Measurements from ENCODE around the gene BTC.
A peak's percentile ranks its signal among the peaks of the same experiment; 100 is the strongest.
"Not testable (repeated sequence)": the region's sequence is repeated elsewhere in the genome, so short reads cannot be mapped to it uniquely, and the experiment has no call there.

Gene BTC

DNA sequence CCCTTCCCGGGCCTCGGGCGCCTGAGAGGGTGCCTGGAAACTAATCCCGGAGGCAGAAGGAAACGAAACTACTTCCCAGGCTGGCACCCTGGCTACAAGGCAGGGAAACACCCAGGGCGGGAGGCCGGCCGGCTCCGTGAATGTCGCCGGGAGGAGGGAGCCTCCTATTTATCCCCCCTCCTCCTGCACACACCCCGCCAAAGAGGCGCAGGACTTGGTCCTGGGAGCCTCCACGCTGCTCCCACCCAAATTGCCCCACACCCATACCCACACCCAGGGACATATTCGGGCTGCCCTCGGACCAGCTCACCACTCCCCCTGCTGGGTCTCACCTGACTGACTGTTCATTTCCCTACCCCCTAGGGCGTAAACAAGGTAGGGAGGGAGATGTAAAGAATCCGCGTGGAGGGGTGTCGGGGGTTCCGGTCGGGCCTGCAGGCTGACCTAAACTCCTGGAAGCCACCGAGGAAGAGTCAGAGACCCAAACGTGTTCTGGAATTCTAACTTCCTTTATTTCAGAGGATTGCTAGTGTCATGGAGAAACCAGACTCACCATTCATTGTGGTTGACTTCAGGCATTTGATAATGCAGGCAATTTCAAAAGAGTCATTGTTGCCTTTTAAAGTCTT, at the start of gene BTC:
Gene BTC (minus strand): TSS at position 142 of the 629 bp plus-strand sequence. CDS start 198 bp downstream, outside the sequence.
- Mint-ChIP-seq H3K27ac (no peak within 1 kb of the TSS), H3K4me3 (peak within 1 kb of the TSS; percentile 7), H3K4me1 (peaks cover 2% of the 10 kb centered on the region), H3K36me3 (no peaks in the 10 kb centered on the region), H3K27me3 (peaks cover 40% of the 10 kb centered on the region), H3K9me3 (no peaks in the 10 kb centered on the region)
- CTCF ChIA-PET = no interaction called here
- DNase-seq = peak; percentile 21

DNA sequence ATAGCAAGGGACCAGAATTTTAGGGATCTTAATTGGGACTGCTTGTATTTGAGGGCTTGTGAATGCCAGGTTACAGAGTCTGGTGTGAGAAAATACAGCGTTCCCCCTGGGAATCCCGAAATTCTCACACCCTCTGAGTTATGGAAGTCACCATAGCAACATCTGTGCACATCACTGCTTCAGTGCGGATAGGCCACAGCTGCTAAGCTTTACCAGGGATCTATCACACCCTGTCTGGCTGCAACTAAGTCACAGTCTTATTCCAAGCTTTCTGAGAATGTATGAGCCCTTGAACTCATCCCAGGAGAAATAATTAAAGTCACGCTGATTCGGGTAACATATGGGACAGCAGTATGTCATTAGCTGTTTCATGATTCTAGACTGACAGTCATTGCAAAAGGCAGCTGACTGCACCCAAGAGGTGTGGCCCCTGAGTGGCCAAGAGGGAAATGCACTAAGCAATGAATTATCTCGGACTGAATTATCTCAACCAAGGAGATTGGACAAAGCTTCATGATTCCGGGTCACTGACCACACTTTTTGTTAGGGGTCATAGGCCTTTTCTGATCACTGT, 46.7 kb upstream of the BTC start:
- Mint-ChIP-seq H3K27me3 (no peaks in the 10 kb centered on the region), H3K27ac (no peak overlapping the region), H3K9me3 (no peaks in the 10 kb centered on the region), H3K36me3 (no peaks in the 10 kb centered on the region), H3K4me3 (no peak overlapping the region), H3K4me1 (no peaks in the 10 kb centered on the region)
- no peak for DNase-seq
- CTCF ChIA-PET = no interaction called here

- H3K4me3 Mint-ChIP-seq = no peak overlapping the region
- H3K4me1 Mint-ChIP-seq = no peaks in the 10 kb centered on the region
- DNase-seq = no peak
- H3K9me3 Mint-ChIP-seq = no peaks in the 10 kb centered on the region
- H3K27ac Mint-ChIP-seq = no peak overlapping the region
- CTCF ChIA-PET = no interaction called here
- H3K36me3 Mint-ChIP-seq = no peaks in the 10 kb centered on the region
- no peaks in the 10 kb centered on the region for H3K27me3 Mint-ChIP-seq
These were observed 44.5 kb upstream of the BTC start for GRCh38 chr4:74838746-74839370.

GRCh38 chr4:74830928-74831327, 36.6 kb upstream of the BTC start:
- H3K36me3 Mint-ChIP-seq = no peaks in the 10 kb centered on the region
- no peak overlapping the region for H3K27ac Mint-ChIP-seq
- H3K4me1 Mint-ChIP-seq = no peaks in the 10 kb centered on the region
- DNase-seq = no peak
- H3K9me3 Mint-ChIP-seq = peaks cover 3% of the 10 kb centered on the region
- H3K4me3 Mint-ChIP-seq = no peak overlapping the region
- CTCF ChIA-PET = interaction anchor here (0.5 to 0.6 kb wide), 2 partner anchors 447 to 770 kb away, joined by 3 to 4 read pairs; no protein-coding TSS in a partner anchor
- no peaks in the 10 kb centered on the region for H3K27me3 Mint-ChIP-seq

- Mint-ChIP-seq H3K27me3 (no peaks in the 10 kb centered on the region), H3K9me3 (no peaks in the 10 kb centered on the region), H3K4me3 (no peak overlapping the region), H3K4me1 (no peaks in the 10 kb centered on the region), H3K36me3 (no peaks in the 10 kb centered on the region), H3K27ac (no peak overlapping the region)
- CTCF ChIA-PET = no interaction called here
- no peak for DNase-seq
These were observed 28.9 kb upstream of the BTC start for GRCh38 chr4:74823194-74823593.

GRCh38 chr4:74822603-74823002, 28.3 kb upstream of the BTC start:
- CTCF ChIA-PET = no interaction called here
- Mint-ChIP-seq H3K9me3 (no peaks in the 10 kb centered on the region), H3K27me3 (no peaks in the 10 kb centered on the region), H3K4me3 (no peak overlapping the region), H3K36me3 (no peaks in the 10 kb centered on the region), H3K4me1 (no peaks in the 10 kb centered on the region), H3K27ac (no peak overlapping the region)
- no peak for DNase-seq

- no peaks in the 10 kb centered on the region for H3K27me3 Mint-ChIP-seq
- H3K9me3 Mint-ChIP-seq = no peaks in the 10 kb centered on the region
- no peak overlapping the region for H3K27ac Mint-ChIP-seq
- no peaks in the 10 kb centered on the region for H3K4me1 Mint-ChIP-seq
- CTCF ChIA-PET = no interaction called here
- no peak for DNase-seq
- H3K36me3 Mint-ChIP-seq = no peaks in the 10 kb centered on the region
- H3K4me3 Mint-ChIP-seq = no peak overlapping the region
These were observed 27.2 kb upstream of the BTC start for GRCh38 chr4:74821541-74821940.

DNA sequence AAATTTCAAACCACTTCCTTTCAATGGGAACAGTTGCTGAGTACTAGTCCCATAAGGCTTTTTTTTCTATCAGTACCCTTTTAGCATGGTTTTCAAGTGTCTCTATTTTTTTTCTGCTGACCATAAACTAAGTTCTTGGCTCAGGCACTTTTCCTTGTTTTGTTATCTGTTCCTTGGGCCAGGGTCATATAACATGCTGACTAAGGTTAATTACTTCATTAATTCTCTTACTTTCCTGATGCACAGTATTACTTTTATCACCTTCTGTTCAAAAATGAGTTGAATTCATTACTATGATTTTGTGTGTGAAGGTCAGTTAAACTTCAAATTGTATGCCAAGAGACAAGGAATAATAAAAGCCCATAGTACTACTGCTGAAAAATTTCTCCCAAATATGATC, 19.7 kb upstream of the BTC start:
- Mint-ChIP-seq H3K27ac (no peak overlapping the region), H3K9me3 (peaks cover 2% of the 10 kb centered on the region), H3K4me3 (no peak overlapping the region), H3K27me3 (no peaks in the 10 kb centered on the region), H3K36me3 (no peaks in the 10 kb centered on the region), H3K4me1 (no peaks in the 10 kb centered on the region)
- no peak for DNase-seq
- CTCF ChIA-PET = no interaction called here

GRCh38 chr4:74812056-74812455, 17.7 kb upstream of the BTC start:
- H3K36me3 Mint-ChIP-seq, H3K9me3 Mint-ChIP-seq, H3K4me1 Mint-ChIP-seq, H3K4me3 Mint-ChIP-seq, H3K27ac Mint-ChIP-seq, H3K27me3 Mint-ChIP-seq, CTCF ChIA-PET, DNase-seq: not testable (repeated sequence)

- H3K4me1 Mint-ChIP-seq = no peaks in the 10 kb centered on the region
- H3K36me3 Mint-ChIP-seq = no peaks in the 10 kb centered on the region
- no peak for DNase-seq
- H3K9me3 Mint-ChIP-seq = no peaks in the 10 kb centered on the region
- CTCF ChIA-PET = no interaction called here
- H3K27ac Mint-ChIP-seq = no peak overlapping the region
- H3K4me3 Mint-ChIP-seq = no peak overlapping the region
- H3K27me3 Mint-ChIP-seq = no peaks in the 10 kb centered on the region
These were observed 11.3 kb upstream of the BTC start for GRCh38 chr4:74805601-74806000.

DNA sequence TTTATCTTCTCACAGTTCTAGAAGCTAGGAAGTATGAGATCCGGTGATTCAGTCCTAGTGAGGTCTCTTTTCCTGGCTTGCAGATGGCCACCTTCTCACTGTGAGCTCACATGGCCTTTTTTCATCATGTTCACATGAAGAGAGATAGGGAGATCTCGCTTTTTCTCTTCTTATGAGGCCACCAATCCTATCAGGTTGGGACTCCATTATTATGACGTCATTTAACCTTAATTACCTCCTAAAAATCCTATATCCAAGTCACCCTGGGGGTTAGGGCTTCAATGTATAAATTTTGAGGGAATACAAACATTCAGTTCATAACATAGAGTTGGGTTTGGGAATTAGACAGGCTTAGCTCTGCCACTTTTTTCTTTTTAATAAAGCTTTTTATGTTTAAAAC, 6.0 kb upstream of the BTC start:
- DNase-seq = no peak
- no peak overlapping the region for H3K27ac Mint-ChIP-seq
- H3K27me3 Mint-ChIP-seq = peaks cover 10% of the 10 kb centered on the region
- no peaks in the 10 kb centered on the region for H3K36me3 Mint-ChIP-seq
- H3K9me3 Mint-ChIP-seq = no peaks in the 10 kb centered on the region
- H3K4me1 Mint-ChIP-seq = no peaks in the 10 kb centered on the region
- CTCF ChIA-PET = no interaction called here
- H3K4me3 Mint-ChIP-seq = no peak overlapping the region

DNA sequence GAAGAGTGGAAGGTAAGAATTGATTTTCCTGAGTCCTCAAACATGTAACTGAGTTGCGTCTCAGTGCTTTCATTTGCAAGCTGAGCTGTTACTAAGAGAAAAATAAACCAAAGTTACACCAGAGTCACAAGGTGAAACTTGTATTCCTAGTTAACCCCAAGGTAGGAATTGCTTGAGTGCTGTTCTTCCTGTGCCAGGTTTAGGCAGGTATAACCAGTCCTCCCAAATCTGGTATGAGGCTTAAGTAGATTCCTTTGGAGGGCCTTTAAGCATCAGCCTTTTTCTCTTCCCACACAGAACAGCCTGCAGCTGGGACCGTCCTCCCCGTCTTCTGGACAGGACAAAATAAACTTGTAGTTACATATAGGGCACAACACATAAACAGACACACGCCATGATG, 2.3 kb upstream of the BTC start:
- Mint-ChIP-seq H3K4me3 (no peak overlapping the region), H3K4me1 (peaks cover 2% of the 10 kb centered on the region), H3K9me3 (no peaks in the 10 kb centered on the region), H3K36me3 (no peaks in the 10 kb centered on the region), H3K27ac (no peak overlapping the region), H3K27me3 (peaks cover 40% of the 10 kb centered on the region)
- DNase-seq = no peak
- CTCF ChIA-PET = no interaction called here

GRCh38 chr4:74793757-74794381, 454 bp downstream of the BTC start:
- CTCF ChIA-PET = no interaction called here
- Mint-ChIP-seq H3K9me3 (no peaks in the 10 kb centered on the region), H3K27me3 (peaks cover 40% of the 10 kb centered on the region), H3K36me3 (no peaks in the 10 kb centered on the region), H3K27ac (no peak overlapping the region), H3K4me3 (no peak overlapping the region), H3K4me1 (peaks cover 2% of the 10 kb centered on the region)
- DNase-seq = peak; percentile 20

- DNase-seq = no peak
- no peaks in the 10 kb centered on the region for H3K9me3 Mint-ChIP-seq
- H3K36me3 Mint-ChIP-seq = no peaks in the 10 kb centered on the region
- H3K4me1 Mint-ChIP-seq = peaks cover 2% of the 10 kb centered on the region
- CTCF ChIA-PET = no interaction called here
- H3K27ac Mint-ChIP-seq = no peak overlapping the region
- H3K4me3 Mint-ChIP-seq = no peak overlapping the region
- H3K27me3 Mint-ChIP-seq = peaks cover 31% of the 10 kb centered on the region
These were observed 3.7 kb downstream of the BTC start for GRCh38 chr4:74790652-74791051.

- Mint-ChIP-seq H3K27me3 (peaks cover 23% of the 10 kb centered on the region), H3K4me1 (peaks cover 2% of the 10 kb centered on the region), H3K4me3 (no peak overlapping the region), H3K9me3 (no peaks in the 10 kb centered on the region), H3K27ac (no peak overlapping the region), H3K36me3 (no peaks in the 10 kb centered on the region)
- DNase-seq = no peak
- CTCF ChIA-PET = no interaction called here
These were observed 4.8 kb downstream of the BTC start for GRCh38 chr4:74789518-74789917.

Measured in activated naive CD4-positive, alpha-beta T cell treated with anti-CD3 and anti-CD28 coated beads, Interleukin-2, amount 10 ng/mL, durations not matched to agents 7 days and 5 days (primary cell).